Stimulated activated CD4-positive, alpha-beta T cell treated with anti-CD3 and anti-CD28 coated beads, Interleukin-2, amount 100 ng/mL, for 4 hours (primary cell): ENCODE measurements around the gene RUBCNL.
"Not testable (repeated sequence)": the region's sequence is repeated elsewhere in the genome, so short reads cannot be mapped to it uniquely, and the experiment has no call there.

Source experiments
- DNase-seq: peaks from one replicate; pipeline ENCODE4 v3.0.0-alpha.2; 2020; ENCODE audit warnings: low read depth

Gene RUBCNL

GRCh38 chr13:46387064-46387851 is at the start of gene RUBCNL:
Gene RUBCNL (minus strand): TSS chr13:46387252. CDS start chr13:46372475, 14,777 bp downstream.
- DNase-seq: peak; percentile 6

- DNase-seq: not testable (repeated sequence)
Observed at GRCh38 chr13:46429558-46429957, 42.5 kb upstream of the RUBCNL start.

- no peak for DNase-seq
Observed at GRCh38 chr13:46405457-46405856, 18.4 kb upstream of the RUBCNL start.

- no peak for DNase-seq
Observed at GRCh38 chr13:46404733-46405100, 17.7 kb upstream of the RUBCNL start.

- DNase-seq: no peak
Observed at GRCh38 chr13:46403851-46404732, 17.0 kb upstream of the RUBCNL start.

GRCh38 chr13:46402178-46402577 is 15.1 kb upstream of the RUBCNL start:
- no peak for DNase-seq

- no peak for DNase-seq
Observed at GRCh38 chr13:46401432-46401831, 14.4 kb upstream of the RUBCNL start.

- DNase-seq: no peak
Observed at GRCh38 chr13:46396341-46396740, 9.3 kb upstream of the RUBCNL start.

- no peak for DNase-seq
Observed at GRCh38 chr13:46392967-46393366, 5.9 kb upstream of the RUBCNL start.

- no peak for DNase-seq
Observed at GRCh38 chr13:46389457-46390451, 2.7 kb upstream of the RUBCNL start.

- DNase-seq: no peak
Observed at GRCh38 chr13:46388846-46389245, 1.8 kb upstream of the RUBCNL start.

GRCh38 chr13:46388308-46388707 is 1.3 kb upstream of the RUBCNL start:
- no peak for DNase-seq

- DNase-seq: no peak
Observed at GRCh38 chr13:46386392-46387063, 524 bp downstream of the RUBCNL start.

GRCh38 chr13:46385946-46386345 is 1.1 kb downstream of the RUBCNL start:
- DNase-seq: no peak

GRCh38 chr13:46383383-46383782 is 3.7 kb downstream of the RUBCNL start:
- no peak for DNase-seq

- no peak for DNase-seq
Observed at GRCh38 chr13:46382224-46382623, 4.8 kb downstream of the RUBCNL start.

GRCh38 chr13:46380242-46380641 is 6.8 kb downstream of the RUBCNL start:
- DNase-seq: no peak

- DNase-seq: no peak
Observed at GRCh38 chr13:46379611-46380010, 7.4 kb downstream of the RUBCNL start.

- no peak for DNase-seq
Observed at GRCh38 chr13:46378411-46378810, 8.6 kb downstream of the RUBCNL start.

- DNase-seq: no peak
Observed at GRCh38 chr13:46377554-46377953, 9.5 kb downstream of the RUBCNL start.

GRCh38 chr13:46374710-46375109 is 12.3 kb downstream of the RUBCNL start:
- DNase-seq: no peak
